Measurements from ENCODE around the gene ASIC4. TPM values are rescaled to one million over a fixed set of nuclear protein-coding genes. Genes with fewer than 3 reads are reported as not detected.

Gene ASIC4
- total and polyA plus RNA-seq, 9 of the 15 experiments (the other 6 are each of a cell fraction or from before 2014, with no cell fraction given), result 0.07 to 19.2 (median 4.8) TPM

GRCh38 chr2:219571311-219572236 lies 57.3 kb downstream of the ASIC4 start, which contains the start of gene OBSL1 (continued):
- TF ChIP-seq NKRF (IDR thresholded peaks at IDR 0.05; ENCODE audit: borderline replicate concordance) (0 out of 2 replicates have a peak, but pooled peaks have one; percentile 15), HEY1 (CRISPR knock-in tag; IDR thresholded peaks at IDR 0.05; ENCODE audit: borderline replicate concordance) (no peak), NCOA4 (IDR thresholded peaks at IDR 0.05; ENCODE audit: partially characterized antibody) (no peak), CREB1 (IDR thresholded peaks at IDR 0.05) (peak; percentile 62), CREB1 (CRISPR knock-in tag; IDR thresholded peaks at IDR 0.05) (peak; percentile 57; the same call in 1 of the 2 replicates), ZNF444 (CRISPR knock-in tag; IDR thresholded peaks at IDR 0.05) (no peak), ZNF586 (CRISPR knock-in tag; conservative IDR thresholded peaks at IDR 0.05) (no peak), NBN (IDR thresholded peaks at IDR 0.05; ENCODE audit: low read depth) (peak; percentile 86; the same call in 1 of the 2 replicates), CHD4 (IDR thresholded peaks at IDR 0.05; ENCODE audit: insufficient read depth, insufficient replicate concordance, low read depth, low read length, poor library complexity, severe bottlenecking) (no peak), JUND (IDR thresholded peaks at IDR 0.05; ENCODE audit: borderline replicate concordance, low read depth, low read length) (peak; percentile 80), JUND (tag; IDR thresholded peaks at IDR 0.05; ENCODE audit: borderline replicate concordance, low read depth, low read length) (peak; percentile 83; the same call in 2 of the 3 replicates), RBM34 (IDR thresholded peaks at IDR 0.05; ENCODE audit: borderline replicate concordance, insufficient read depth, low read length) (no peak), FOXJ3 (CRISPR knock-in tag; IDR thresholded peaks at IDR 0.05) (no peak), SAFB (IDR thresholded peaks at IDR 0.05; ENCODE audit: borderline replicate concordance, low read depth, low read length) (no peak), ZNF518B (CRISPR knock-in tag; IDR thresholded peaks at IDR 0.05) (no peak), HCFC1 (IDR thresholded peaks at IDR 0.05; ENCODE audit: low read depth, low read length) (no peak), POLR3A (IDR thresholded peaks at IDR 0.05; ENCODE audit: borderline replicate concordance, extremely low read depth, insufficient read depth, insufficient read length) (no peak), ZNF589 (CRISPR knock-in tag; IDR thresholded peaks at IDR 0.05; ENCODE audit: low read depth) (0 out of 2 replicates have a peak, but pooled peaks have one; percentile 46)

Data from K562 (cell line).